GM18951 (cell line): Measurements from ENCODE around the gene JDP2.

ENCODE experiments used
- POLR2A ChIP-seq: IDR thresholded peaks from 4 replicates; pipeline ENCODE4 v1.6.1; 2011; ENCODE audit warnings: mild to moderate bottlenecking; ENCODE audit not compliant: insufficient read length, insufficient read depth; ENCODE audit errors: extremely low read depth
- in situ Hi-C: fragments of 300-500 bp; cut with MboI; formaldehyde crosslinking; loops from one replicate; pipeline ENCODE4 v1.12.0; 2022; ENCODE audit warnings: low sequenced_read_pairs, mixed read lengths, inconsistent platforms; ENCODE audit not compliant: unreplicated experiment

Gene JDP2

GRCh38 chr14:75434138-75434889 is 6.5 kb downstream of the JDP2 start:
- in situ Hi-C loops: no loop called here
- TF ChIP-seq POLR2A: no peak

- TF ChIP-seq POLR2A: no peak
- in situ Hi-C loops: no loop called here
Observed at GRCh38 chr14:75434890-75435248, 7.0 kb downstream of the JDP2 start.

- TF ChIP-seq POLR2A: no peak
- in situ Hi-C loops: no loop called here
Observed at GRCh38 chr14:75435473-75435872, 7.7 kb downstream of the JDP2 start.

GRCh38 chr14:75437201-75438143 is 9.7 kb downstream of the JDP2 start:
- no peak for TF ChIP-seq POLR2A
- in situ Hi-C loops: no loop called here

- in situ Hi-C loops: no loop called here
- TF ChIP-seq POLR2A: no peak
Observed at GRCh38 chr14:75438486-75439080, 10.8 kb downstream of the JDP2 start.

GRCh38 chr14:75439989-75440388 is 12.2 kb downstream of the JDP2 start:
- TF ChIP-seq POLR2A: no peak
- in situ Hi-C loops: loop anchor here (10.0 kb wide), 1 partner anchor 135 kb away; no protein-coding TSS in a partner anchor

- TF ChIP-seq POLR2A: no peak
- in situ Hi-C loops: loop anchor here (10.0 kb wide), 1 partner anchor 136 kb away; no protein-coding TSS in a partner anchor
Observed at GRCh38 chr14:75440733-75441477, 13.1 kb downstream of the JDP2 start.

GRCh38 chr14:75441728-75442127 is 13.9 kb downstream of the JDP2 start:
- no peak for TF ChIP-seq POLR2A
- in situ Hi-C loops: loop anchor here (10.0 kb wide), 1 partner anchor 137 kb away; no protein-coding TSS in a partner anchor

- no peak for TF ChIP-seq POLR2A
- in situ Hi-C loops: loop anchor here (10.0 kb wide), 1 partner anchor 137 kb away; no protein-coding TSS in a partner anchor
Observed at GRCh38 chr14:75442166-75442565, 14.3 kb downstream of the JDP2 start.

GRCh38 chr14:75442642-75443041 is 14.8 kb downstream of the JDP2 start:
- in situ Hi-C loops: loop anchor here (10.0 kb wide), 1 partner anchor 138 kb away; no protein-coding TSS in a partner anchor
- no peak for TF ChIP-seq POLR2A

GRCh38 chr14:75443203-75443969 is 15.6 kb downstream of the JDP2 start:
- TF ChIP-seq POLR2A: no peak
- in situ Hi-C loops: loop anchor here (10.0 kb wide), 1 partner anchor 139 kb away; no protein-coding TSS in a partner anchor

- TF ChIP-seq POLR2A: no peak
- in situ Hi-C loops: loop anchor here (10.0 kb wide), 1 partner anchor 140 kb away; no protein-coding TSS in a partner anchor
Observed at GRCh38 chr14:75445236-75445635, 17.4 kb downstream of the JDP2 start.
